Activated naive CD4-positive, alpha-beta T cell treated with anti-CD3 and anti-CD28 coated beads, Interleukin-2, amount 50 U/mL, for 72 hours (primary cell): Measurements from ENCODE around the gene SQOR. TPM values are rescaled to one million over a fixed set of nuclear protein-coding genes. Genes with fewer than 3 reads are reported as not detected.
A peak's percentile ranks its signal among the peaks of the same experiment; 100 is the strongest.

Experiments used
- ATAC-seq, 2 donors: fragments of 150-1000 bp; cut with Tn5 transposase; 2 replicates each; pipeline ENCODE4 v1.10.0; 2021; ENCODE audit warnings: mild to moderate bottlenecking in 2 of 2, moderate library complexity in 2 of 2
- DNase-seq, 2 donors: peaks; one replicate each; pipeline ENCODE4 v3.0.0; 2021 to 2022; ENCODE audit warnings: low spot score in 2 of 2
- H3K27ac Mint-ChIP-seq, 2 donors: one replicate each; pipeline ENCODE4 v1.8.0; 2022; ENCODE audit warnings: mild to moderate bottlenecking in 2 of 2, mixed read lengths in 2 of 2
- H3K36me3 Mint-ChIP-seq, 2 donors: one replicate each; pipeline ENCODE4 v1.8.0; 2022; ENCODE audit warnings: mixed read lengths in 2 of 2
- H3K9me3 Mint-ChIP-seq, 2 donors: one replicate each; pipeline ENCODE4 v1.8.0; 2022; ENCODE audit warnings: mixed read lengths in 2 of 2
- total RNA-seq, 2 donors: library from RNA; stranded (reverse); gene quantifications; one replicate each; pipeline ENCODE4 v1.2.3, GENCODE V29; 2022

The SQOR gene
- total RNA-seq, 2 donors from 2014 or later: 98.6 to 114 TPM

DNA sequence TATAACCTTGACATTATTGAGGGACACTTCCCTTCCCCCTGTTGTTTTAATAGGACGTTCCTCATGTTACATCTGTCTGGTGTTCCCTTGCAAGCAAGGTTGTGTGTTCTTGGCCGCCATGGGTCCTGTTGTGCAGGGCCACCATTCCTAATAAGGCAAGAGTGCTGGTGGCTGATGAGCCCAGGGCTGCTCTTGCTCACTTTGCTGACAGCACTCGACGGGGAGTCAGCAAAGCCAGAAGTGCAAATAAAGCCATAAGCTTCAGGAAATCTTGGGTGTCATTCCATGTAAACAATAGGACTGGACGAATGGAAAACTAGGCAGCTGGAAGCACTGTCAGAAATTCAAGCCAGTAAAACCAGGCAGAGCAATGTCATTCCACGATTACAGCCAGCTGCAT, 75.8 kb downstream of the SQOR start:
- ATAC-seq: no peak
- Mint-ChIP-seq H3K27ac (no peak overlapping the region), H3K9me3 (no peaks in the 10 kb centered on the region), H3K36me3 (no peaks in the 10 kb centered on the region)
- no peak for DNase-seq

DNA sequence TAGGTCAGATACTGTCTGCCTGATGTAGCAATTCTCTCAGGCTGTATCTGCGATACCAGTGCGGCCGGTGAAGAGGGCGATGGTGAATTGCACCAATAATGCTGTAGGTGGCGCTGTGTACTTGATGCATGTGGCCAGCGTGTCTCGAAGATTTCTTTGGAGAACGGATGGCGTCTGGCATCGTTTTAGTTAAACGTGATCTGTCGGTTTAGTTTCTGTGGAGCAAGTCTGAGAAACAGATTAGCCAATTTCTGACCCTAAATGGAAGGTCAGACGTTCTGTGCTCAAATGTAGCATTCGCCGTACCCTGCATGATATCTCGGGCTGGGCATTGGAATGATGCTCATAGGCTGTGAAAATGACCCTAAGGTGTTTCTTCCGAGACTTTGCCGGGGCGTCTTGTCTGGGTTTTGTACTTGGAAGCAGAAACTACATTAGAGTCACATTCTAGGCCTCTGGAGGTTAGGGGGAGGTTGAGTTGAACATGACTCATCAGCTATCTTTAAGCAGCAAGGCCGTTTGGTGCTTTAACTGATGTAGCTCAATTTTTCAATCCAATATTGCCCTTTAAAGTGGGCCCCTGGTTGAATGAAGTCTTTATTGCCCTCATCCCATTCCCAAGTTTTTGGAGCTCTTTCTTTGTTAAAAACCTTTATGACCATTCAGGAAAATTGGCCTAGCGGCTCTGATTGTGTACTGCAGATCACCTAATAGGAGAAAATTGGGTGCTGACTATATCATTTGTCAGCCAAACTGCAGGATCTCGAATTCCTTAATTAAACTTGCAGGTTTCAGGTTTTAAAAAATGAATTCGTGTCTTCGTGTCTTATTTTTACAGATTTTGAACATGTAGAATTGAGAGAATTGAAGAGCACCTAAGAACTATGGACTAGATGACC, 80.0 kb downstream of the SQOR start:
- Mint-ChIP-seq H3K27ac (no peak overlapping the region), H3K9me3 (no peaks in the 10 kb centered on the region), H3K36me3 (no peaks in the 10 kb centered on the region)
- DNase-seq (peak in 1 of 2 donors; percentile 64), ATAC-seq (peak; percentile 41 to 71)

DNA sequence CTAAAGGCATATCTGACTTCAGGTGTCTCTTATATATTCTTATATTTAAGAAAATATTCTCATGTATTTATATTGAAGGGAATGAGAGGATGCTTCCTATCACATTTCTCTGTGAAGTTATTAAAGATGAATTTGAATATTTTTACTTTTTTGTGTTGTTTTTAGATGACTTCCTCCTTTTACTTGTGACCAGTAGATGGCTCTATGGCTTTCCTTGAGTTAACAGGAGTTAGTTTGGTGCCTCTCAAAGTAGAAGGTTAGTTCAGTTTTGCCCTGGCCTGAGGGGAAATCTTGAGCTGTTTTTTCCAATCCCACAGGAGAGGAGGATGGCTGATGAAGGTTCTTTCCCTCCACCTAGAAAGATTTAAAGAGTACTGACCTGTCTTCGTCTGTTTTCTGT, 80.7 kb downstream of the SQOR start:
- Mint-ChIP-seq H3K36me3 (no peaks in the 10 kb centered on the region), H3K9me3 (no peaks in the 10 kb centered on the region)
- no peak for ATAC-seq

DNA sequence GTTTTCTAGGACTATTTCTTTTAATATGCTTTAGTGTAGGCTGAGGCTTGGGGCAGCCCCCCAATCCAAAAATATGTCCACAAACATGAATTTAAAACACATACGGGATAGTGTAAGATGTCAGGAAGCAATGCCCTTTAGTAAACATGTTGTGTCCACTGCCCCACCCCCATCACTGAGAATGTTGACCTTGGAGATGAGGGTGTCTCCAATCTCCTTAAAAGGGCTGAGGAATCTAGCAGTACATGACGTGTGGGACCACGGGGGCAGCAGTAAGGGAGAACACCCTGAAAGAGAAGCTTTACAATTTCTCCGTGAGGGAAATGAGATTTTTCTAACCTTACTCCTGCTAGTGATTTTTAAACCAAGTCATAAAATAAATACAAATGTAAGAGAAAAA, 84.7 kb downstream of the SQOR start:
- DNase-seq (no peak), ATAC-seq (no peak)
- Mint-ChIP-seq H3K27ac (peak overlapping the region in 1 of 2 donors; percentile 53), H3K9me3 (no peaks in the 10 kb centered on the region), H3K36me3 (no peaks in the 10 kb centered on the region)

More for the DNA sequence above, 80.7 kb downstream of the SQOR start:
- H3K27ac Mint-ChIP-seq: no peak overlapping the region
- no peak for DNase-seq

DNA sequence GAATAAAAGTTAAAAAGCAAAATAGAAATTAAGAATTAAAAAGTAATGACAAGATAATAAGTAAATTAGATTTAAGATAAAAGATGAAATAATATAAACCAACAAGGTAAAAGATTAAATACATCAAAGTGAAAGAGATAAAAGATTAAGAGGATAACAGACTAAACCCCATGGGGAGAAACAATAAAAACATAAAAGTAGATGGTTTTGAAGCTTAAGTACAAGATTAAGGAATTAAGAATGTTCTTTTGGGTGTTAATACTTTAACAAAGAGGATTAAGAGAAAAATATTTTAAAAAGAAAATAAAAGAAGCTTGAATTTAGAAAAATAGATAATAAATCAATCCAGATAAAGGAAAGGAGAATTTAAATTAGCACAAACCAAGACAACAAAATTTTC, 85.4 kb downstream of the SQOR start:
- ATAC-seq (no peak), DNase-seq (no peak)
- H3K36me3 Mint-ChIP-seq: no peaks in the 10 kb centered on the region
- no peak overlapping the region for H3K27ac Mint-ChIP-seq
- no peaks in the 10 kb centered on the region for H3K9me3 Mint-ChIP-seq

DNA sequence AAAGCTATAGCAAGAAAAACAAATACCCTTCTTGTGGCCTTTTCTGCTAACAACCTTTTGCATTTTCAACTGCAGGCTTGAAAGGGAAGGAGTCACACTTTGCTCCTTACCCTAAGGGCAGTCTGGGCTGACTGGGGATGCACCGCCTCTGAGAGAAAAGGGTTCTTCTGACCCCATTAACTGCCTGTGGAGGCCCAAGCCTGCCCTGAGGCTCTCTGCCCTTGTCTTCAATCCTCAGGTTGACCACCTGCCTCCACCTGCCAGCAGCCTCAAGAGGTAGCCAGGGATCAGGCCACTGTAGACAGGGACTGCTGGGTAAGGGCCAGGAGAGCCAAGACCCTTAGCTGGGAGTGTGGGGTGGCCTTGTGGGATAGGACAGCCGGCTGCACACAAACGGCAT, 93.8 kb downstream of the SQOR start:
- DNase-seq (no peak), ATAC-seq (no peak)
- no peaks in the 10 kb centered on the region for H3K36me3 Mint-ChIP-seq
- H3K9me3 Mint-ChIP-seq: no peaks in the 10 kb centered on the region
- no peak overlapping the region for H3K27ac Mint-ChIP-seq

DNA sequence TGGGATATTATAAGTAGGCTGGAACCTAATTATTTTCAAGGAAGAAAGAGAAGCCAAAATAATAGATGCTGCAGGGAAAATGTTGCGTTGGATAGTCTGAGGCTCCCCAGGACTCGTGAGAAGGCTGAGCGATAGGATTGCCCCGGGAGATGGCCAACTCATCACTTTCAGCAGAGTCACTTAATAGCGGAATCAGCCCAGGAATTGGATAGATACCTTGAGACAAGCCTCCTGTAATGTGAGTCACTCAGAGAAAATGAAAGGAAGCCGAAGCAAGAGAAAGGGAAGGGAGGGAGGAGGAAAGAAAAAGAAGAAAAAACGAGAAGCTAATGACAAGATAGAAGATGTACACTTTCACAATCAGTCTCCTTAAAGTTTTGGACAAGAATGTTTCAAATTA, 94.3 kb downstream of the SQOR start:
- Mint-ChIP-seq H3K9me3 (no peaks in the 10 kb centered on the region), H3K27ac (no peak overlapping the region), H3K36me3 (no peaks in the 10 kb centered on the region)
- ATAC-seq: no peak
- no peak for DNase-seq

DNA sequence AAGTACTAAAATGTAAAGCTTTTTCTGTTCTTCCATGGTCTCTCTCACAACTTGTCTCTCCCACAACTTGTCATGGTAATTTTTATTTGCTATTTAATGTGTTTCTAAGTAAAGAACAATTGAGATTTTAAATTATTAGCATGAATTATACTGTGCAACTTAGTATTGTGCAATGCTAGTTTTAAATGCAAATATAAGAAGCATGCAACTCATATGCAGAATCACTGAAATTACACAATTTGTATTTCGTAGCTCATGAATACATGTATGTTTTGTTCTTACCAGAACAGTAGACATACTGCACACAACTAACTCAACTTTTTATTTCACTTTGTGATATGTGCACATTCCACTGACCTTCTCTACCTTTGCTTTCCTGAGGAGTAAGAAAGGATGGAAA, 96.5 kb downstream of the SQOR start:
- H3K27ac Mint-ChIP-seq: no peak overlapping the region
- DNase-seq (no peak), ATAC-seq (no peak)
- no peaks in the 10 kb centered on the region for H3K36me3 Mint-ChIP-seq
- H3K9me3 Mint-ChIP-seq: no peaks in the 10 kb centered on the region

DNA sequence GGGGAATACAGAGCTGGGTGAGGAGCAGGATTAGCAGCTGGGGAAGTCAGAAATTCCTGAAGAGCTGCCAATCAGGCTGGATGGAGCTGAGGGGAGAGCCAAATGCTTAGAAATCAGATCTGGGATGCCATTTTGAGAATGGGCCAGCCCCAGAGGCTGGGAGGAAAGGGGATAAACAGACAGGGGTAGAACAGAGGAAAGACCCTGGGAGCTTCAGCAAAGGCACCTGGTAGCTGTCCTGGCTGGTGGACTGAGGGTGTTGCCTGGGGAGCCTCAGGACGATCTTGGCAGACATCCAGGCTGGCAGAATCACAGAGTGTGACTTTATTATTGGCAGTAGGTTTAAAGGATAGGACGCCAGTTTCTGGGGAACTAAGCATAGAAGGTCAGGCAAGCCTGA, 97.8 kb downstream of the SQOR start:
- no peaks in the 10 kb centered on the region for H3K9me3 Mint-ChIP-seq
- H3K27ac Mint-ChIP-seq: peak overlapping the region in 1 of 2 donors; percentile 31
- no peaks in the 10 kb centered on the region for H3K36me3 Mint-ChIP-seq
- no peak for ATAC-seq
- DNase-seq: no peak

DNA sequence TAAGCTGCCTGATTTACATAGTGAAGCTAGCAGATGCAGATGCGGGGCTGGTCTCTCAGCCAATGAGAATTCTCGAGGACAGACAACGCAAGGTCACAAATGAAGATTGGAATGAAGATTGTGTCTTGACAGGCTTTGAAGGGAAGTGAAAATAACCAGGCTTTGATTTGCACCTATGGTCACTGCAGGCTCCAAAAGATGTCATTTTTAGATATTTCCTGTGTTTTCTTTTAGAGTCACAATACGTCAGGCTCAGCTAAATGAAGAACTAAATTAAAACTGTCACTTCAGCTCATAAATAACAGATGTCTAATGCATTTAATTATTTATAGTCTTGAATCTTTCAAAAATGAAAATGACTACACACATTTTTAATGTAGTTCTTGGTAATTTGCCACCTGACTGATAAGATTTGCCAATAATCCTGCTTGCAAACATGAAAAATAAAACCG, 99.5 kb downstream of the SQOR start:
- ATAC-seq (no peak), DNase-seq (no peak)
- Mint-ChIP-seq H3K27ac (no peak overlapping the region), H3K9me3 (no peaks in the 10 kb centered on the region), H3K36me3 (no peaks in the 10 kb centered on the region)

Other genes starting within 250 kb of the SQOR start
- 1 to 10 TPM; 1.3 to 1.6 TPM for gene SLC30A4, start 112.3 kb upstream of the SQOR start, total RNA-seq
- gene BLOC1S6, start 47.6 kb upstream of the SQOR start, total RNA-seq: 10 to 100 TPM; 45.6 to 54.6 TPM